ENCODE results near the gene MICAL3.

The MICAL3 gene

GRCh38 chr22:17910561-17911311, 113.6 kb downstream of the MICAL3 start:
- H3K4me3 Mint-ChIP-seq, result peak overlapping the region in 1 of 2 donors; percentile 4
- no peaks in the 10 kb centered on the region for H3K27me3 Mint-ChIP-seq
- peak overlapping the region; percentile 72 for H3K27ac Mint-ChIP-seq
- H3K9me3 Mint-ChIP-seq, result peaks cover 0 to 2% of the 10 kb centered on the region in 2 donors
- H3K4me1 Mint-ChIP-seq, result peaks cover 30 to 71% of the 10 kb centered on the region in 2 donors
- DNase-seq (no peak), ATAC-seq (replicated peaks) (peak; percentile 60 to 66)
- H3K36me3 Mint-ChIP-seq, result peaks cover 19 to 28% of the 10 kb centered on the region in 2 donors

DNA sequence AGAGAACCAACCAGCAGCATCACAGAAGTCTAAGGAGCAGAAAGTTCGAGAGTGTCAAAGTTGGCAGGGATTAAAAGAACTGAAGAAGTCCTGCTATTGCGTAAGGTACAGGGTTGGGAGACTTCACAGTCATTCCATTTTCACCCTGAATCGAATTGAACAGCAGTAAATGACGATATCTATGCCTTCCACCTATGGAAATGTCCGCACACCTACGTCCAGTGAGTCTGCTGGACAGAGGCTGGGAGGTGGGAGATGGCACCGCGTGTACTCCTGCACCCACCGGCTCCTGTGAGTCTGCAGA, 116.7 kb downstream of the MICAL3 start:
- Mint-ChIP-seq H3K27ac (no peak overlapping the region), H3K4me3 (no peak overlapping the region), H3K4me1 (peaks cover 34 to 61% of the 10 kb centered on the region in 2 donors), H3K27me3 (no peaks in the 10 kb centered on the region), H3K36me3 (peaks cover 26 to 46% of the 10 kb centered on the region in 2 donors), H3K9me3 (no peaks in the 10 kb centered on the region)
- no peak for DNase-seq
- no peak for ATAC-seq (replicated peaks)

- Mint-ChIP-seq H3K27ac (peak overlapping the region; percentile 91), H3K4me3 (no peak overlapping the region), H3K36me3 (peaks cover 30 to 52% of the 10 kb centered on the region in 2 donors), H3K9me3 (no peaks in the 10 kb centered on the region), H3K4me1 (peaks cover 35 to 61% of the 10 kb centered on the region in 2 donors), H3K27me3 (no peaks in the 10 kb centered on the region)
- ATAC-seq (replicated peaks) (peak; percentile 81 to 82), DNase-seq (peak; percentile 22)
These were observed 117.2 kb downstream of the MICAL3 start for GRCh38 chr22:17906978-17907747.

- Mint-ChIP-seq H3K27ac (peak overlapping the region; percentile 80), H3K36me3 (peaks cover 37 to 66% of the 10 kb centered on the region in 2 donors), H3K4me3 (no peak overlapping the region), H3K9me3 (no peaks in the 10 kb centered on the region), H3K27me3 (no peaks in the 10 kb centered on the region), H3K4me1 (peaks cover 28 to 47% of the 10 kb centered on the region in 2 donors)
- DNase-seq (no peak), ATAC-seq (replicated peaks) (no peak)
These were observed 118.9 kb downstream of the MICAL3 start for GRCh38 chr22:17905445-17905844.

GRCh38 chr22:17903564-17904295, 120.6 kb downstream of the MICAL3 start:
- H3K4me1 Mint-ChIP-seq, result peaks cover 29 to 37% of the 10 kb centered on the region in 2 donors
- no peaks in the 10 kb centered on the region for H3K9me3 Mint-ChIP-seq
- peaks cover 52 to 83% of the 10 kb centered on the region in 2 donors for H3K36me3 Mint-ChIP-seq
- DNase-seq (no peak), ATAC-seq (replicated peaks) (no peak)
- H3K27me3 Mint-ChIP-seq, result no peaks in the 10 kb centered on the region
- H3K4me3 Mint-ChIP-seq, result no peak overlapping the region
- peak overlapping the region; percentile 80 for H3K27ac Mint-ChIP-seq

DNA sequence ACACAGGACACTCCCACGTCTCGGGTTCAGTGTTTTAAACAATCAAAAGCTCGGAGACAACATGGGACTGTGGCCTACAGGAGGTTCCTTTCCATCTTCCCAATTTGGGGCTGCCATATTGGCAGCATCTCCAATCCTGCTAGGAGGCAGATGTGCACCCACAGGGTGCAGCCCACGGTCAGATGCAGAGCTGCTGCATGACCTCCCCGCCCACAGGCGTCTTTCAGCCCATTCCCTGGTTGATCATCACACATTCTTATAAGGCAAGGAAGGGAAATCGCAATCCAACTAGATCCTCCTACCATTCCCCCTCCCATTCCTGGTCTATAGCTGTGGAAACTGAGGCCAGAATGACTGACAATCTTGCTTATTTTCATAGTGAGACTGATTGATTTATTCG, 121.4 kb downstream of the MICAL3 start:
- peaks cover 54 to 85% of the 10 kb centered on the region in 2 donors for H3K36me3 Mint-ChIP-seq
- peak overlapping the region; percentile 62 for H3K27ac Mint-ChIP-seq
- H3K9me3 Mint-ChIP-seq, result no peaks in the 10 kb centered on the region
- DNase-seq (no peak), ATAC-seq (replicated peaks) (no peak)
- peaks cover 29 to 39% of the 10 kb centered on the region in 2 donors for H3K4me1 Mint-ChIP-seq
- no peak overlapping the region for H3K4me3 Mint-ChIP-seq
- H3K27me3 Mint-ChIP-seq, result no peaks in the 10 kb centered on the region

DNA sequence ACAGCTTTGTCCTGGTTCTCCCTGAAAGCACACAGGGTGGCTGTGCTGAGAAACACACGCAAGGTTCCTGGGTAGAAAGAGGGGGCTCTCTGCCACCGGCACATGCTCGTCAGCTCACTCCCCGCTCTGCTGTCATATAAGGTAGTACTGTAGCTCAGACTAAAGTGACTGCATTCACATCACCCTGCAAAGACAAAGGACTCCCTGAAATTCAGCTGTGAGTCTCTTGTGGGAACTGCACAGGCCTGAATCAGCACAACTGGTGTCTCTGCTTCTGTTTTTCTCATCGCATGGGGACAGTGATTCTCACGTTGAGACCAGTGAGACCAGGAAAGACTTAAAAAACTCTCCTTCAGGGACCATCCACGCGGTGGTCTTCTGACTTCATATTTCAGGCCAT, 126.0 kb downstream of the MICAL3 start:
- Mint-ChIP-seq H3K4me3 (no peak overlapping the region), H3K27ac (peak overlapping the region; percentile 56)
- DNase-seq, result no peak

DNA sequence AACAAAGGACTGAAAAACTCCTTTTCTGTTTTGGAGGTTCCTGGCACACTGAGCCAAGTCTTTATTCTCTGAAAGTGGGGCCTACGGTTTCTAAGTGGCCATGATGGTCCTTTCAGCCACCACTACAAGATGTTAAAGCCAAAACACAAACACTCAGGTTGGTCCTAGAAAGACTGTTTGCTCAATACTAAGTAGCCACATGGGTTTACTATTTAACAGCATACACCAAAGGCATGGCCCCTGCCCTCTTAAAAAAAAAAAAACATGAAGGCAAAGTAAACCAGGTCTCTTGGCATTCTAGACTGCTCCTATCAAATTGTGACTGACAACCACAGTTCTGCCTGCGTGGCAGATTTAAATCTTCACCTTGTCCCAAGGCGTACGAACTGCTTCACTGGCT, 126.5 kb downstream of the MICAL3 start:
- no peak overlapping the region for H3K4me3 Mint-ChIP-seq
- ATAC-seq (replicated peaks) (no peak), DNase-seq (no peak)
- H3K27ac Mint-ChIP-seq, result no peak overlapping the region
- H3K27me3 Mint-ChIP-seq, result no peaks in the 10 kb centered on the region
- peaks cover 10 to 12% of the 10 kb centered on the region in 2 donors for H3K4me1 Mint-ChIP-seq
- H3K36me3 Mint-ChIP-seq, result peaks cover 55 to 71% of the 10 kb centered on the region in 2 donors
- H3K9me3 Mint-ChIP-seq, result no peaks in the 10 kb centered on the region

More for the DNA sequence above, 126.0 kb downstream of the MICAL3 start:
- ATAC-seq (replicated peaks), result no peak
- no peaks in the 10 kb centered on the region for H3K9me3 Mint-ChIP-seq
- no peaks in the 10 kb centered on the region for H3K27me3 Mint-ChIP-seq
- peaks cover 7 to 9% of the 10 kb centered on the region in 2 donors for H3K4me1 Mint-ChIP-seq
- peaks cover 54 to 71% of the 10 kb centered on the region in 2 donors for H3K36me3 Mint-ChIP-seq

DNA sequence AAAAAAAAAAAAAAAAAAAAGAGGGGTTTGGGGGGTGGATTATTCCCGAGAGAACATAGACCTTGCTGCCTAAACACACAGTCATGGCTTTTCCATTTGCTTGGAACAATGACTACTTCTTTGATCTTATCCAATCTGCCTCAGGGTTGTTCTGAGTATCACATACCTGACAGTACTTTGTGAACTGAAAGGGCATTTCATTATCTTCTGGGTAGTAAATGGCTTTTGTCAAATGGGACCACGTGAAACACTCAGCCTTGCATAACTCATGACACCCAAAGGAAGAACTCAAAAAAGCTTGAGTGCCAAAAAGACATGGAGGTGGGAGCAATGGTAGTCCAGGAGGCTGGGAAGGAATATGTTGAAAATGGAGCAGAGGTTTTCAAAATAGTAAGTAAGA, 126.9 kb downstream of the MICAL3 start:
- DNase-seq, result no peak
- Mint-ChIP-seq H3K27me3 (no peaks in the 10 kb centered on the region), H3K36me3 (peaks cover 55 to 71% of the 10 kb centered on the region in 2 donors), H3K27ac (no peak overlapping the region), H3K4me3 (no peak overlapping the region), H3K4me1 (peaks cover 11 to 16% of the 10 kb centered on the region in 2 donors), H3K9me3 (no peaks in the 10 kb centered on the region)
- ATAC-seq (replicated peaks), result no peak

- no peak overlapping the region for H3K4me3 Mint-ChIP-seq
- H3K36me3 Mint-ChIP-seq, result peaks cover 55 to 69% of the 10 kb centered on the region in 2 donors
- no peaks in the 10 kb centered on the region for H3K9me3 Mint-ChIP-seq
- ATAC-seq (replicated peaks) (no peak), DNase-seq (no peak)
- H3K27me3 Mint-ChIP-seq, result no peaks in the 10 kb centered on the region
- H3K4me1 Mint-ChIP-seq, result peaks cover 13 to 21% of the 10 kb centered on the region in 2 donors
- peak overlapping the region; percentile 60 for H3K27ac Mint-ChIP-seq
These were observed 127.8 kb downstream of the MICAL3 start for GRCh38 chr22:17896586-17896985.

GRCh38 chr22:17893900-17894535, 130.3 kb downstream of the MICAL3 start:
- ATAC-seq (replicated peaks), result no peak
- no peaks in the 10 kb centered on the region for H3K27me3 Mint-ChIP-seq
- H3K27ac Mint-ChIP-seq, result peak overlapping the region; percentile 59
- DNase-seq, result no peak
- H3K4me3 Mint-ChIP-seq, result no peak overlapping the region
- H3K9me3 Mint-ChIP-seq, result no peaks in the 10 kb centered on the region
- H3K4me1 Mint-ChIP-seq, result peaks cover 11 to 30% of the 10 kb centered on the region in 2 donors
- H3K36me3 Mint-ChIP-seq, result peaks cover 49 to 65% of the 10 kb centered on the region in 2 donors

DNA sequence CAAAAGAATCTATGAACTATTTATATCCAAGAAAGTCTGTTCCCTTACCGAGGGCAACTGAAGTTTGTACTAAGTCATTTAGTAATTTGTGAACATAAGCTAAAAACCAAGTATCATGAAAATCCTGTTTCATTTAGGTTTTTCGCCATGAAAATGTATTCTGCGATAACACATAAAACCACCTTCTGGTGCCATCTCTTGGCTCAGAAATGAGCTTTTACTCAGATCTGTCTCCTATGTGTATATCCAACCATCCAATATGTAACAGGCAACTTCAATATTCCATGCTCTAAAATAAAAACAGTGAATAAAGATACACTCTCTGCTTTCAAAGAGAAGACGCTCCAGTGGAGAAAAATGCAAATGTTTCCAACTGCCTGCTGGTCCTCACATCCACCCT, 132.0 kb downstream of the MICAL3 start:
- H3K27me3 Mint-ChIP-seq, result no peaks in the 10 kb centered on the region
- ATAC-seq (replicated peaks) (no peak), DNase-seq (no peak)
- H3K9me3 Mint-ChIP-seq, result no peaks in the 10 kb centered on the region
- no peak overlapping the region for H3K27ac Mint-ChIP-seq
- H3K36me3 Mint-ChIP-seq, result peaks cover 51 to 71% of the 10 kb centered on the region in 2 donors
- H3K4me1 Mint-ChIP-seq, result peaks cover 9 to 34% of the 10 kb centered on the region in 2 donors
- H3K4me3 Mint-ChIP-seq, result no peak overlapping the region

DNA sequence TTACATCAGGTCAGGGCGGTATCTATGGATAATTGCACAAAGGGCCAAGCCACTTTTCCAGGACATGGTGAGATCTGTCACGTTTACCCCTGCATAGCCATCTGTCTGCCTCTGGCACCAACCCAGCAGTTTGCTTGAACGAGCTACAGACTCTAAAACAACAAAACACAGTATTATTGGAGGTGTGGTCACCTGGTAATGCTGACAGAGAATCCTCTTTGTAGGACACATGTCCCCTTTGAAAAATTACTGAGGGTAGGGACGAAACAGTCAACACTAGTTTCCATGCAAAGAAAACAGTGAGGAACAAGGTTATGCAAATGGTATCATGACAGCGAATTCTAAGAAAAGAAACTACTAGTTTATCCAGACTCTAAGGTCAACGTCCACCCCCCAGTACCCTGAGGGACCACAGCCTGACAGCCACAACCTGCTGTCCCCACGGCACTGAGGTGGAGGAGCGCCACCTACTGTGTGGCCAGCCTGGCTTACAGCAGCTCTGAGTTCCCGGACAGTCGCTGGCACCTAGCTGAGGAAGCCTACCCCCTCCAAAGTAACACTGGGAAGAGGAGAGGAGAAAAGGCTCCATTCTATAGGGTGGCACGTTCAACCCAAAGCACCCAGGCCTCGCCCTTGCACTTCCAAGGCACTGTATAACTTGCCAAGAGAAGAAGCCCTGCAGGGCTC, 132.7 kb downstream of the MICAL3 start:
- H3K27me3 Mint-ChIP-seq, result no peaks in the 10 kb centered on the region
- peak overlapping the region; percentile 44 for H3K27ac Mint-ChIP-seq
- no peak for DNase-seq
- H3K4me1 Mint-ChIP-seq, result peaks cover 9 to 34% of the 10 kb centered on the region in 2 donors
- H3K9me3 Mint-ChIP-seq, result no peaks in the 10 kb centered on the region
- H3K4me3 Mint-ChIP-seq, result no peak overlapping the region
- H3K36me3 Mint-ChIP-seq, result peaks cover 53 to 73% of the 10 kb centered on the region in 2 donors
- ATAC-seq (replicated peaks), result peak; percentile 59 to 68

All from stimulated activated naive B cell treated with anti-CD40 and anti-IgM and Interleukin-4, amounts not matched to agents 10 μg/mL and 1 μg/mL and 100 μg/mL, for 72 hours (primary cell).